ENCODE results near the gene DNAJC15. TPM values are rescaled to one million over a fixed set of nuclear protein-coding genes. Genes with fewer than 3 reads are reported as not detected.

DNAJC15 gene
- total RNA-seq, 2 donors from 2014 or later = 1.4 to 8.2 TPM

GRCh38 chr13:43077906-43078305 lies 54.5 kb downstream of the DNAJC15 start:
- H3K9me3 ChIP-seq = no peaks in the 10 kb centered on the region
- intact Hi-C loops (cut with DNase I) = no loop called here
- TF ChIP-seq POLR2AphosphoS5 (IDR thresholded peaks at IDR 0.05) = no peak
- TF ChIP-seq POLR2A (IDR thresholded peaks at IDR 0.05) = no peak
- no peak for TF ChIP-seq CTCF (IDR thresholded peaks at IDR 0.05)
- no peaks in the 10 kb centered on the region for H3K4me1 ChIP-seq (replicated peaks)
- no peak overlapping the region for H3K4me3 ChIP-seq
- H3K36me3 ChIP-seq = no peaks in the 10 kb centered on the region
- WGBS = 59% methylated on average over 4 of the region's 4 CpGs
- no peak for DNase-seq (ENCODE audit: low spot score)
- no peak overlapping the region for H3K27ac ChIP-seq
- H3K27me3 ChIP-seq (replicated peaks; ENCODE audit: insufficient read depth) = no peaks in the 10 kb centered on the region

GRCh38 chr13:43078399-43078798 lies 55.0 kb downstream of the DNAJC15 start:
- H3K9me3 ChIP-seq = no peaks in the 10 kb centered on the region
- DNase-seq (ENCODE audit: low spot score) = no peak
- no peak for TF ChIP-seq CTCF (IDR thresholded peaks at IDR 0.05)
- no peak for TF ChIP-seq POLR2A (IDR thresholded peaks at IDR 0.05)
- TF ChIP-seq POLR2AphosphoS5 (IDR thresholded peaks at IDR 0.05) = no peak
- H3K36me3 ChIP-seq = no peaks in the 10 kb centered on the region
- no peak overlapping the region for H3K4me3 ChIP-seq
- H3K4me1 ChIP-seq (replicated peaks) = no peaks in the 10 kb centered on the region
- H3K27me3 ChIP-seq (replicated peaks; ENCODE audit: insufficient read depth) = no peaks in the 10 kb centered on the region
- no peak overlapping the region for H3K27ac ChIP-seq
- intact Hi-C loops (cut with DNase I) = no loop called here
- WGBS = 94% methylated on average over 4 of the region's 4 CpGs

DNA sequence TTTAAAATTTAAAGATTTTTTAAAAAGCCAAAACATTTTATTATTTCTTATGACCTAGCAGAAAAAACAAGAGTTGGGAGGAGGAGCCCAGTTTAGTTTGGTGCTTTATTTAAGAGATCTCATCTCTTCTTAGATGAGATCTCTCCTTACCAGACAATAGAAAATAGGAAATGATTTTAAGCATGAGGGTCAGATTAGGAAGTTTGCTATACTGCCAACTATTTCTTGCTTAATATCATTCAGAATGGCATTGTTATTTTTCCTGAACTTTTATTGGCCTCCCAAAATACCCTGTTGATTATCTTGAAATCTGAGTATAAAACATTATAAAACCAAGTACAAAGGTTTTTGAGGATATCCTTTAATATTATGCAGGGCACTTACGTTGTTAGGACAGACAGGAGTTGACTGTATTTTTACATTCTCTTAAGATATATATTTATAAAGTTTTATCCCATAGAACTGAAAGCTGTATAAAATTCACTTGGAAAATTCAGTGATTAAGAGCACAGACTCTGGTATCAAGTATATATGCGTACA lies 56.1 kb downstream of the DNAJC15 start:
- intact Hi-C loops (cut with DNase I) = no loop called here
- no peak for DNase-seq (ENCODE audit: low spot score)
- H3K4me1 ChIP-seq (replicated peaks) = no peaks in the 10 kb centered on the region
- no peaks in the 10 kb centered on the region for H3K27me3 ChIP-seq (replicated peaks; ENCODE audit: insufficient read depth)
- H3K9me3 ChIP-seq = no peaks in the 10 kb centered on the region
- no peak overlapping the region for H3K4me3 ChIP-seq
- no peak overlapping the region for H3K27ac ChIP-seq
- TF ChIP-seq POLR2A (IDR thresholded peaks at IDR 0.05) = no peak
- no peak for TF ChIP-seq CTCF (IDR thresholded peaks at IDR 0.05)
- TF ChIP-seq POLR2AphosphoS5 (IDR thresholded peaks at IDR 0.05) = no peak
- no peaks in the 10 kb centered on the region for H3K36me3 ChIP-seq
- WGBS = 66% methylated on average over 2 of the region's 2 CpGs

DNA sequence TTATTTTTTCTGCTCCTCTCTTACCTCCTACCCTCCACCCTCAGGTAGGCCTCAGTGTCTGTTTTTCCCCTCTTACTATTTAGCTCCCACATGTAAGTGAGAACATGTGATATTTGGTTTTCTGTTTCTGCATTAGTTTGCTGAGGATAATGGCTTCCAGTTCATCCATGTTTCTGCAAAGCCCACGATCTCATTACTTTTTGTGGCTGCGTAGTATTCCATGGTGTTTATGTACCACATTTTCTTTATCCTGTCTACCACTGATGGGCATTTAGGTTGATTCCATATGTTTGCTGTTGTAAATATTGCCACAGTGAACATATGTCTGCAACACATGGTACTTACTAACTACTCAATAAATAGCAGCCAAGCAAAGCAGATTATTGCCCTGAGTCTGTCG lies 56.8 kb downstream of the DNAJC15 start:
- Histone ChIP-seq H3K27ac (no peak overlapping the region), H3K9me3 (no peaks in the 10 kb centered on the region), H3K4me1 (replicated peaks) (no peaks in the 10 kb centered on the region), H3K4me3 (no peak overlapping the region), H3K36me3 (no peaks in the 10 kb centered on the region), H3K27me3 (replicated peaks; ENCODE audit: insufficient read depth) (no peaks in the 10 kb centered on the region)
- no peak for DNase-seq (ENCODE audit: low spot score)
- WGBS = 100% methylated on average over 3 of the region's 3 CpGs
- TF ChIP-seq POLR2AphosphoS5 (IDR thresholded peaks at IDR 0.05) (no peak), CTCF (IDR thresholded peaks at IDR 0.05) (no peak), POLR2A (IDR thresholded peaks at IDR 0.05) (no peak)
- intact Hi-C loops (cut with DNase I) = loop anchor here (5.0 to 10.0 kb wide), 2 partner anchors 722 to 795 kb away; partner anchors contain the start of genes CCDC122 and LACC1

GRCh38 chr13:43081866-43082265 lies 58.5 kb downstream of the DNAJC15 start:
- no peak for DNase-seq (ENCODE audit: low spot score)
- Histone ChIP-seq H3K9me3 (no peaks in the 10 kb centered on the region), H3K4me1 (replicated peaks) (no peaks in the 10 kb centered on the region), H3K27me3 (replicated peaks; ENCODE audit: insufficient read depth) (no peaks in the 10 kb centered on the region), H3K36me3 (no peaks in the 10 kb centered on the region), H3K4me3 (no peak overlapping the region), H3K27ac (no peak overlapping the region)
- intact Hi-C loops (cut with DNase I) = loop anchor here (5.0 to 10.0 kb wide), 2 partner anchors 720 to 793 kb away; partner anchors contain the start of genes CCDC122 and LACC1
- 96% methylated on average over 2 of the region's 2 CpGs for WGBS
- TF ChIP-seq CTCF (IDR thresholded peaks at IDR 0.05) = no peak
- no peak for TF ChIP-seq POLR2A (IDR thresholded peaks at IDR 0.05)
- TF ChIP-seq POLR2AphosphoS5 (IDR thresholded peaks at IDR 0.05) = no peak
